ENCODE measurements around the gene CTNND1. TPM values are rescaled to one million over a fixed set of nuclear protein-coding genes. Genes with fewer than 3 reads are reported as not detected.

CTNND1 gene
- polyA plus RNA-seq, 1 donor from 2014 or later, result 70.3 TPM

GRCh38 chr11:57786436-57786835 lies 24.8 kb downstream of the CTNND1 start:
- H3K4me3 ChIP-seq (ENCODE audit: low read length), result no peak overlapping the region
- no peak overlapping the region for H3K4me2 ChIP-seq (ENCODE audit: low read length)
- peaks cover 4% of the 10 kb centered on the region for H4K20me1 ChIP-seq (ENCODE audit: insufficient read depth)
- H3K36me3 ChIP-seq (ENCODE audit: insufficient read depth, low read length), result no peaks in the 10 kb centered on the region
- no peaks in the 10 kb centered on the region for H3F3A ChIP-seq (ENCODE audit: insufficient read depth, low read length, poor library complexity, severe bottlenecking)
- no peaks in the 10 kb centered on the region for H3K27me3 ChIP-seq (ENCODE audit: insufficient read depth, low read depth, low read length)
- H3K9ac ChIP-seq (ENCODE audit: low read length), result no peak overlapping the region
- H2AFZ ChIP-seq (ENCODE audit: low read depth, low read length), result no peak overlapping the region
- TF ChIP-seq TAF1 (IDR thresholded peaks at IDR 0.05; ENCODE audit: low read depth), result no peak
- TF ChIP-seq MXI1 (conservative IDR thresholded peaks at IDR 0.05; ENCODE audit: poor library complexity, severe bottlenecking), result no peak
- TF ChIP-seq EZH2 (IDR thresholded peaks at IDR 0.05; ENCODE audit: borderline replicate concordance, insufficient read depth, low read length, poor library complexity, severe bottlenecking), result no peak
- H3K27ac ChIP-seq (ENCODE audit: low read length), result no peak overlapping the region
- H3K9me2 ChIP-seq (ENCODE audit: insufficient read depth, low read length), result no peaks in the 10 kb centered on the region
- no peaks in the 10 kb centered on the region for H3K9me3 ChIP-seq (ENCODE audit: low read length)
- H3K79me2 ChIP-seq (replicated peaks; ENCODE audit: insufficient read depth, low read length), result peaks cover 71% of the 10 kb centered on the region

GRCh38 chr11:57787006-57787604 lies 25.5 kb downstream of the CTNND1 start:
- H3K4me2 ChIP-seq (ENCODE audit: low read length), result no peak overlapping the region
- H3K9me2 ChIP-seq (ENCODE audit: insufficient read depth, low read length), result no peaks in the 10 kb centered on the region
- H3K27me3 ChIP-seq (ENCODE audit: insufficient read depth, low read depth, low read length), result no peaks in the 10 kb centered on the region
- no peaks in the 10 kb centered on the region for H3F3A ChIP-seq (ENCODE audit: insufficient read depth, low read length, poor library complexity, severe bottlenecking)
- H2AFZ ChIP-seq (ENCODE audit: low read depth, low read length), result no peak overlapping the region
- H3K9me3 ChIP-seq (ENCODE audit: low read length), result no peaks in the 10 kb centered on the region
- peaks cover 71% of the 10 kb centered on the region for H3K79me2 ChIP-seq (replicated peaks; ENCODE audit: insufficient read depth, low read length)
- no peaks in the 10 kb centered on the region for H3K36me3 ChIP-seq (ENCODE audit: insufficient read depth, low read length)
- H4K20me1 ChIP-seq (ENCODE audit: insufficient read depth), result peaks cover 4% of the 10 kb centered on the region
- TF ChIP-seq SMC3 (conservative IDR thresholded peaks at IDR 0.05; ENCODE audit: poor library complexity) (no peak), EZH2 (IDR thresholded peaks at IDR 0.05; ENCODE audit: borderline replicate concordance, insufficient read depth, low read length, poor library complexity, severe bottlenecking) (no peak), MXI1 (conservative IDR thresholded peaks at IDR 0.05; ENCODE audit: poor library complexity, severe bottlenecking) (no peak), POLR2AphosphoS5 (IDR thresholded peaks at IDR 0.05) (no peak), EP300 (conservative IDR thresholded peaks at IDR 0.05; ENCODE audit: poor library complexity, severe bottlenecking) (no peak), RAD21 (conservative IDR thresholded peaks at IDR 0.05) (no peak), TAF1 (IDR thresholded peaks at IDR 0.05; ENCODE audit: low read depth) (no peak)
- TF ChIP-seq, protein P1, sequence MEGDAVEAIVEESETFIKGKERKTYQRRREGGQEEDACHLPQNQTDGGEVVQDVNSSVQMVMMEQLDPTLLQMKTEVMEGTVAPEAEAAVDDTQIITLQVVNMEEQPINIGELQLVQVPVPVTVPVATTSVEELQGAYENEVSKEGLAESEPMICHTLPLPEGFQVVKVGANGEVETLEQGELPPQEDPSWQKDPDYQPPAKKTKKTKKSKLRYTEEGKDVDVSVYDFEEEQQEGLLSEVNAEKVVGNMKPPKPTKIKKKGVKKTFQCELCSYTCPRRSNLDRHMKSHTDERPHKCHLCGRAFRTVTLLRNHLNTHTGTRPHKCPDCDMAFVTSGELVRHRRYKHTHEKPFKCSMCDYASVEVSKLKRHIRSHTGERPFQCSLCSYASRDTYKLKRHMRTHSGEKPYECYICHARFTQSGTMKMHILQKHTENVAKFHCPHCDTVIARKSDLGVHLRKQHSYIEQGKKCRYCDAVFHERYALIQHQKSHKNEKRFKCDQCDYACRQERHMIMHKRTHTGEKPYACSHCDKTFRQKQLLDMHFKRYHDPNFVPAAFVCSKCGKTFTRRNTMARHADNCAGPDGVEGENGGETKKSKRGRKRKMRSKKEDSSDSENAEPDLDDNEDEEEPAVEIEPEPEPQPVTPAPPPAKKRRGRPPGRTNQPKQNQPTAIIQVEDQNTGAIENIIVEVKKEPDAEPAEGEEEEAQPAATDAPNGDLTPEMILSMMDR (IDR thresholded peaks at IDR 0.05; ENCODE audit: poor library complexity, severe bottlenecking), result no peak
- TF ChIP-seq, protein P2, sequence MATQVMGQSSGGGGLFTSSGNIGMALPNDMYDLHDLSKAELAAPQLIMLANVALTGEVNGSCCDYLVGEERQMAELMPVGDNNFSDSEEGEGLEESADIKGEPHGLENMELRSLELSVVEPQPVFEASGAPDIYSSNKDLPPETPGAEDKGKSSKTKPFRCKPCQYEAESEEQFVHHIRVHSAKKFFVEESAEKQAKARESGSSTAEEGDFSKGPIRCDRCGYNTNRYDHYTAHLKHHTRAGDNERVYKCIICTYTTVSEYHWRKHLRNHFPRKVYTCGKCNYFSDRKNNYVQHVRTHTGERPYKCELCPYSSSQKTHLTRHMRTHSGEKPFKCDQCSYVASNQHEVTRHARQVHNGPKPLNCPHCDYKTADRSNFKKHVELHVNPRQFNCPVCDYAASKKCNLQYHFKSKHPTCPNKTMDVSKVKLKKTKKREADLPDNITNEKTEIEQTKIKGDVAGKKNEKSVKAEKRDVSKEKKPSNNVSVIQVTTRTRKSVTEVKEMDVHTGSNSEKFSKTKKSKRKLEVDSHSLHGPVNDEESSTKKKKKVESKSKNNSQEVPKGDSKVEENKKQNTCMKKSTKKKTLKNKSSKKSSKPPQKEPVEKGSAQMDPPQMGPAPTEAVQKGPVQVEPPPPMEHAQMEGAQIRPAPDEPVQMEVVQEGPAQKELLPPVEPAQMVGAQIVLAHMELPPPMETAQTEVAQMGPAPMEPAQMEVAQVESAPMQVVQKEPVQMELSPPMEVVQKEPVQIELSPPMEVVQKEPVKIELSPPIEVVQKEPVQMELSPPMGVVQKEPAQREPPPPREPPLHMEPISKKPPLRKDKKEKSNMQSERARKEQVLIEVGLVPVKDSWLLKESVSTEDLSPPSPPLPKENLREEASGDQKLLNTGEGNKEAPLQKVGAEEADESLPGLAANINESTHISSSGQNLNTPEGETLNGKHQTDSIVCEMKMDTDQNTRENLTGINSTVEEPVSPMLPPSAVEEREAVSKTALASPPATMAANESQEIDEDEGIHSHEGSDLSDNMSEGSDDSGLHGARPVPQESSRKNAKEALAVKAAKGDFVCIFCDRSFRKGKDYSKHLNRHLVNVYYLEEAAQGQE (IDR thresholded peaks at IDR 0.05; ENCODE audit: borderline replicate concordance), result no peak
- H3K9ac ChIP-seq (ENCODE audit: low read length), result no peak overlapping the region
- peak overlapping the region; percentile 36 for H3K27ac ChIP-seq (ENCODE audit: low read length)
- H3K4me3 ChIP-seq (ENCODE audit: low read length), result no peak overlapping the region

All from neural cell (in vitro differentiated cells).